Erythroblast (primary cell): ENCODE data around the gene HOXD12.

ENCODE experiments used
- DNase-seq, 2 experiments: peaks; one replicate each; lab custom pipeline; 2025; lab: John Stamatoyannopoulos, UW
- GATA1 ChIP-seq: IDR thresholded peaks from 2 replicates; pipeline ENCODE4 v1.6.1; 2011; ENCODE audit warnings: low read depth, mild to moderate bottlenecking, control low read depth, low read length, moderate library complexity
- POLR2A ChIP-seq: IDR thresholded peaks from 2 replicates; pipeline ENCODE4 v1.6.1; 2011; ENCODE audit warnings: mild to moderate bottlenecking, low read length

Gene HOXD12

GRCh38 chr2:176076063-176076462 lies 23.5 kb upstream of the HOXD12 start:
- TF ChIP-seq POLR2A (no peak), GATA1 (no peak)

GRCh38 chr2:176076796-176077195 lies 22.8 kb upstream of the HOXD12 start:
- TF ChIP-seq POLR2A, result no peak
- no peak for TF ChIP-seq GATA1
- DNase-seq, result no peak

More at GRCh38 chr2:176076063-176076462, 23.5 kb upstream of the HOXD12 start:
- DNase-seq, result no peak

- DNase-seq, result peak in 1 of 2 experiments; percentile 24
- TF ChIP-seq POLR2A (no peak), GATA1 (no peak)
Observed at GRCh38 chr2:176078541-176079284, 20.9 kb upstream of the HOXD12 start.

GRCh38 chr2:176079285-176079830 lies 20.2 kb upstream of the HOXD12 start:
- TF ChIP-seq POLR2A, result no peak
- no peak for TF ChIP-seq GATA1
- no peak for DNase-seq

GRCh38 chr2:176079831-176080539 lies 19.6 kb upstream of the HOXD12 start:
- TF ChIP-seq GATA1 (no peak), POLR2A (no peak)
- DNase-seq, result peak; percentile 85 to 90

- peak; percentile 66 to 73 for DNase-seq
- TF ChIP-seq GATA1 (no peak), POLR2A (no peak)
Observed at GRCh38 chr2:176080540-176081375, 18.8 kb upstream of the HOXD12 start.

GRCh38 chr2:176081376-176081836 lies 18.2 kb upstream of the HOXD12 start:
- peak in 1 of 2 experiments; percentile 52 for DNase-seq
- no peak for TF ChIP-seq GATA1
- no peak for TF ChIP-seq POLR2A

GRCh38 chr2:176081837-176082524 lies 17.6 kb upstream of the HOXD12 start:
- peak; percentile 36 to 52 for DNase-seq
- TF ChIP-seq POLR2A, result no peak
- TF ChIP-seq GATA1, result no peak

GRCh38 chr2:176082525-176082823 lies 17.1 kb upstream of the HOXD12 start:
- TF ChIP-seq GATA1, result no peak
- no peak for TF ChIP-seq POLR2A
- DNase-seq, result peak in 1 of 2 experiments; percentile 41

- DNase-seq, result peak in 1 of 2 experiments; percentile 41
- no peak for TF ChIP-seq POLR2A
Observed at GRCh38 chr2:176082824-176083751, 16.5 kb upstream of the HOXD12 start.

- TF ChIP-seq GATA1 (no peak), POLR2A (no peak)
- DNase-seq, result no peak
Observed at GRCh38 chr2:176083796-176084261, 15.8 kb upstream of the HOXD12 start, which contains the start of gene EVX2. Gene EVX2 (minus strand): TSS chr2:176083962. CDS start chr2:176083776, 186 bp downstream.
